ENCODE results near the gene ADCY10. TPM values are rescaled to one million over a fixed set of nuclear protein-coding genes. Genes with fewer than 3 reads are reported as not detected.

Gene ADCY10
- total and polyA plus RNA-seq, 12 donors = 0.07 to 0.61 (median 0.24) TPM; not detected in 2

- WGBS, 4 donors = 97 to 100% (median 99%) methylated on average over 1 of the region's 1 CpG
- no peak for TF ChIP-seq CTCF (IDR thresholded peaks at IDR 0.05)
- TF ChIP-seq POLR2A (IDR thresholded peaks at IDR 0.05) = no peak
- no peak overlapping the region for H3K4me3 ChIP-seq
- no peak overlapping the region for H3K27ac ChIP-seq
- intact Hi-C loops (cut with DNase I) = no loop called here
- no peak for DNase-seq
- no peaks in the 10 kb centered on the region for H3K27me3 ChIP-seq
- no peaks in the 10 kb centered on the region for H3K9me3 ChIP-seq (replicated peaks in 1 of 3)
- peaks cover 0 to 30% of the 10 kb centered on the region in 2 donors for H3K36me3 ChIP-seq (replicated peaks in 1 of 2)
- H3K4me1 ChIP-seq (replicated peaks in 1 of 2) = no peaks in the 10 kb centered on the region
These were observed 137.2 kb downstream of the ADCY10 start for GRCh38 chr1:167776616-167777268.

DNA sequence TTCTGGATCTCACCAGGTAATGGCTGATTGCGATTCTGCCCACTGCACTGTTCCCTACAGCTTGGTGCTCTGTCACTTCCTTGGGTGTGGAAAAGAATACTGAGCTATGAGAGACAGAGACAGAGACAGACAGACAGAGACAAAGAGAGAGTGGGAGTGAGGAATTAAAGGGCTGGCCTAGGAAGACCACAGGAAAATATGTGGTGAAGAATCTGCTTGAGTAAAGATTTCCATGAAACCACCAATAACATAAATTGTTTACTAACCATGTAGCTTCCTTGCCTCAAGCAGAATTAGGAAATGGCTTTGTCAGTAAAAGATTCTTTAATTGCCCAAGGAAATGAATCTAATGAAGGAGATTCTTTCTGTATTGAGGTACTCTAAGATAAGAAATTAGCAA lies 137.8 kb downstream of the ADCY10 start:
- WGBS, 4 donors = 88 to 100% (median 95%) methylated on average over 1 of the region's 1 CpG
- Histone ChIP-seq H3K27ac (no peak overlapping the region), H3K9me3 (replicated peaks in 1 of 3) (no peaks in the 10 kb centered on the region), H3K36me3 (replicated peaks in 1 of 2) (peaks cover 0 to 30% of the 10 kb centered on the region in 2 donors), H3K4me1 (replicated peaks in 1 of 2) (no peaks in the 10 kb centered on the region), H3K4me3 (no peak overlapping the region), H3K27me3 (no peaks in the 10 kb centered on the region)
- intact Hi-C loops (cut with DNase I) = no loop called here
- DNase-seq = no peak
- TF ChIP-seq CTCF (IDR thresholded peaks at IDR 0.05) (no peak), POLR2A (IDR thresholded peaks at IDR 0.05) (no peak)

DNA sequence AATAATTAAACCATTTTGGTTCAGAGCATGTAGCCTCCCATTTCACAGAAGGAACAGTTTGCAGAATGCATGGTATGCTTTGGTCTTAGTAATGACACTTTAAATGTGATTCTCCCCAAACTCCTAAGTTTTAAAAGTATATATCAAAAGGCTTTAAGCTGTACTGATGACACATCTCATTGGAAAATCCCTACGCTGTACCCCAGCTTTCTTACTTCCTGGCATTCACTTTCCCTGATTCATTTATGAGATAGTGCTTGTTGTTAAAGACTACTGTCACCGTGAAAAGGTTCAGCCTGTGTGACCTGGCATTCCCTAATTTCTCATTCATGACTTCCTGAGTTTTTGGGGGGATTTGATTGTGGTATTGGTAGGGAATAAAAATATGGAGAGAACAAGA lies 138.8 kb downstream of the ADCY10 start:
- no peak for DNase-seq
- 67 to 83% (median 78%) methylated on average over 2 of the region's 2 CpGs for WGBS, 4 donors
- intact Hi-C loops (cut with DNase I) = no loop called here
- H3K4me3 ChIP-seq = no peak overlapping the region
- H3K27me3 ChIP-seq = no peaks in the 10 kb centered on the region
- H3K4me1 ChIP-seq (replicated peaks in 1 of 2) = no peaks in the 10 kb centered on the region
- H3K36me3 ChIP-seq (replicated peaks in 1 of 2) = peaks cover 0 to 34% of the 10 kb centered on the region in 2 donors
- H3K27ac ChIP-seq = no peak overlapping the region
- TF ChIP-seq POLR2A (IDR thresholded peaks at IDR 0.05) = no peak
- no peak for TF ChIP-seq CTCF (IDR thresholded peaks at IDR 0.05)
- H3K9me3 ChIP-seq (replicated peaks in 1 of 3) = no peaks in the 10 kb centered on the region

GRCh38 chr1:167774710-167775109 lies 139.2 kb downstream of the ADCY10 start:
- DNase-seq = no peak
- H3K27ac ChIP-seq = no peak overlapping the region
- no peaks in the 10 kb centered on the region for H3K27me3 ChIP-seq
- H3K4me1 ChIP-seq (replicated peaks in 1 of 2) = no peaks in the 10 kb centered on the region
- TF ChIP-seq POLR2A (IDR thresholded peaks at IDR 0.05) (no peak), CTCF (IDR thresholded peaks at IDR 0.05) (no peak)
- H3K4me3 ChIP-seq = no peak overlapping the region
- H3K9me3 ChIP-seq (replicated peaks in 1 of 3) = no peaks in the 10 kb centered on the region
- intact Hi-C loops (cut with DNase I) = no loop called here
- H3K36me3 ChIP-seq (replicated peaks in 1 of 2) = peaks cover 0 to 34% of the 10 kb centered on the region in 2 donors

Measured in adrenal gland (tissue), 12 donors.